HepG2 (cell line): ENCODE results near the gene PIGV. TPM values are rescaled to one million over a fixed set of nuclear protein-coding genes. Genes with fewer than 3 reads are reported as not detected.

Experiments
- AHR ChIP-seq: IDR thresholded peaks from 2 replicates; pipeline ENCODE4 v1.6.1; 2018; ENCODE audit warnings: missing genetic modification reagents, missing compliant biosample characterization
- ATAD3A ChIP-seq: sonication (generic); formaldehyde crosslinking; IDR thresholded peaks from 2 replicates; pipeline ENCODE4 v1.4.0; 2020; ENCODE audit warnings: missing genetic modification reagents
- MAFF ChIP-seq: IDR thresholded peaks from 2 replicates; pipeline ENCODE4 v1.6.1; 2011; ENCODE audit warnings: low read depth, low read length, improper control_type of control experiment
- MEIS1 ChIP-seq: sonication (generic); formaldehyde crosslinking; IDR thresholded peaks from 2 replicates; pipeline ENCODE4 v1.9.0; 2021; ENCODE audit warnings: mild to moderate bottlenecking, missing genetic modification reagents, moderate library complexity, borderline replicate concordance
- NONO ChIP-seq, 2 experiments: fragments of 450-650 bp in 1 of 2; sonication (generic) in 1 of 2; formaldehyde crosslinking in 1 of 2; IDR thresholded peaks in 1 of 2; conservative IDR thresholded peaks in 1 of 2; 2 replicates each; pipeline versions ENCODE4 v1.6.1 to v1.8.0; 2017 to 2022; ENCODE audit warnings: mild to moderate bottlenecking in 1 of 2, missing genetic modification reagents in 1 of 2, moderate library complexity in 1 of 2
- POLR2AphosphoS2 ChIP-seq: IDR thresholded peaks from 2 replicates; pipeline ENCODE4 v1.6.1; 2011; ENCODE audit warnings: low read depth, low read length, improper control_type of control experiment
- ZFP1 ChIP-seq: IDR thresholded peaks from 2 replicates; pipeline ENCODE4 v1.6.1; 2016
- ZNF383 ChIP-seq: sonication (generic); formaldehyde crosslinking; IDR thresholded peaks from 2 replicates; pipeline ENCODE4 v1.4.0; 2020; ENCODE audit warnings: missing genetic modification reagents, mild to moderate bottlenecking, borderline replicate concordance
- ZNF501 ChIP-seq: sonication (generic); formaldehyde crosslinking; IDR thresholded peaks from 2 replicates; pipeline ENCODE4 v1.5.1; 2020; ENCODE audit warnings: mild to moderate bottlenecking, moderate library complexity, missing genetic modification reagents
- ZNF563 ChIP-seq: sonication (generic); formaldehyde crosslinking; IDR thresholded peaks from 2 replicates; pipeline ENCODE4 v1.8.0; 2022; ENCODE audit warnings: mild to moderate bottlenecking, moderate library complexity, missing genetic modification reagents
- ZSCAN21 ChIP-seq: sonication (generic); formaldehyde crosslinking; IDR thresholded peaks from 2 replicates; pipeline ENCODE4 v1.8.0; 2022; ENCODE audit warnings: mild to moderate bottlenecking, missing genetic modification reagents, moderate library complexity, borderline replicate concordance
- polyA plus RNA-seq, 8 experiments: library from polyadenylated mRNA; depleted of rRNA in 3 of 8; stranded (reverse) in 7 of 8; unstranded in 1 of 8; fragments of >200 nt; fragmentation: Illumina TruSeq in 4 of 8; extraction: Trizol in 4 of 8; gene quantifications; 2 replicates each; pipeline versions ENCODE4 v1.2.1 to v1.2.3, GENCODE V29; 2011 to 2016; ENCODE audit warnings: low read depth in 4 of 8, missing spikeins in 1 of 8, mixed read lengths in 1 of 8; ENCODE audit not compliant: insufficient read depth in 1 of 8
- total RNA-seq, 5 experiments: library from RNA; depleted of rRNA; stranded (reverse); fragments of >200 nt; fragmentation: Illumina TruSeq; extraction: Trizol; gene quantifications; 2 replicates each; pipeline ENCODE4 v1.2.3, GENCODE V29; 2016; ENCODE audit warnings: low read depth in 1 of 5
- TF ChIP-seq, protein P1 (sequence below): sonication (generic); formaldehyde crosslinking; IDR thresholded peaks from 2 replicates; pipeline ENCODE4 v1.4.0; 2020; ENCODE audit warnings: missing genetic modification reagents
- TF ChIP-seq, protein P2 (sequence below): sonication (generic); formaldehyde crosslinking; IDR thresholded peaks from 2 replicates; pipeline ENCODE4 v1.5.0; 2020; ENCODE audit warnings: missing genetic modification reagents
- TF ChIP-seq, protein P3 (sequence below), 2 experiments: fragments of 450-650 bp in 1 of 2; sonication (generic) in 1 of 2; formaldehyde crosslinking; IDR thresholded peaks; 2 replicates each; pipeline versions ENCODE4 v1.5.0 to v1.8.0; 2020 to 2022; ENCODE audit warnings: mild to moderate bottlenecking in 1 of 2, missing genetic modification reagents in 1 of 2
- TF ChIP-seq, protein P4 (sequence below): sonication (generic); formaldehyde crosslinking; IDR thresholded peaks from 2 replicates; pipeline ENCODE4 v1.4.0; 2020; ENCODE audit warnings: missing genetic modification reagents
- TF ChIP-seq, protein P5 (sequence below), 2 experiments: sonication (generic) in 1 of 2; formaldehyde crosslinking in 1 of 2; IDR thresholded peaks; 2 replicates each; pipeline versions ENCODE4 v1.6.1 to v1.9.0; 2014 to 2022; ENCODE audit warnings: antibody characterized with exemption in 1 of 2, borderline replicate concordance in 1 of 2, inconsistent platforms in 1 of 2, low read depth in 1 of 2, missing genetic modification reagents in 1 of 2

The PIGV gene
- total and polyA plus RNA-seq, 2 of the 13 experiments (the other 11 are each of a cell fraction or from before 2014, with no cell fraction given): 13.5 to 22.7 TPM

DNA sequence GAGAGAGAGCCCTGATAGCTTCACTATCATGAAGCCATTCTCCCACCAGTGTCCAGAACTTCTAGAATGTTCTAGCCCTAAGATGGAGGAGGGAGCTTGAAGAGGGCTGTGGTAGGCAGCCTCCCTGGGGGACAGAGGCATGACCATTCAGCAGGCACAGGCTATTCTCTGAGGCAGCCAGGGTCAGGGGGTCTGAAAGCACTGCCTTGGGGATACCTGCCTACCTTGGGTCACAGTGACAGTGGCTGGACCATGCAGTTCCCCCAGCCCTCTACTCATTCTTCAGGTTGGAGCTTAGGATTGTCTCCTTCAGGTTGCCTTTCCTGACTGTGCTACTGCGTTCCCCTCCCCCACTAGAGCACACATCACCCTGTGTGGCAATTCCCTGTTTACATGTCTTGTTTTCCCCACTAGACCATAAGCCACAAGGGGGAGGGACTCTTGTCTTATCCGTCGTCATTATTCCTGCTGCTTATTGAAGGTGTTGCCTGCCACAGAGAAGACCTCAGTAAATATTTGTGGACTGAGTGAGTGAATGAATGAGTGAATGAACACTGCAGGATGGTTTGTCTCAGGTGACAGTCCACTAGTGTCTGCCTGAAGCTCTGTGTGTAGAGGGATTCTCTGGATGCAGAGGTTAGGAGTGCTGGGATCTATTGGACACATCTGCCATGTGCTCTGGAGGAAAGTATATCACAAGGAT lies 43.9 kb downstream of the PIGV start (continued):
- TF ChIP-seq ZNF383 (no peak), AHR (CRISPR knock-in tag) (0 out of 2 replicates have a peak, but pooled peaks have one; percentile 56), MAFF (0 out of 2 replicates have a peak, but pooled peaks have one; percentile 1), ZFP1 (CRISPR knock-in tag) (0 out of 2 replicates have a peak, but pooled peaks have one; percentile 78), ZSCAN21 (CRISPR knock-in tag) (no peak; the same call in 1 of the 2 replicates), POLR2AphosphoS2 (no peak), MEIS1 (CRISPR knock-in tag) (no peak), NONO (IDR thresholded peaks at IDR 0.05) (no peak), NONO (CRISPR knock-in tag; conservative IDR thresholded peaks at IDR 0.05) (peak; percentile 83), ATAD3A (CRISPR knock-in tag) (no peak), ZNF563 (CRISPR knock-in tag) (no peak), ZNF501 (CRISPR knock-in tag) (no peak)
- TF ChIP-seq, protein P1, sequence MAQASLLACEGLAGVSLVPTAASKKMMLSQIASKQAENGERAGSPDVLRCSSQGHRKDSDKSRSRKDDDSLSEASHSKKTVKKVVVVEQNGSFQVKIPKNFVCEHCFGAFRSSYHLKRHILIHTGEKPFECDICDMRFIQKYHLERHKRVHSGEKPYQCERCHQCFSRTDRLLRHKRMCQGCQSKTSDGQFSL (CRISPR knock-in tag): no peak
- TF ChIP-seq, protein P2, sequence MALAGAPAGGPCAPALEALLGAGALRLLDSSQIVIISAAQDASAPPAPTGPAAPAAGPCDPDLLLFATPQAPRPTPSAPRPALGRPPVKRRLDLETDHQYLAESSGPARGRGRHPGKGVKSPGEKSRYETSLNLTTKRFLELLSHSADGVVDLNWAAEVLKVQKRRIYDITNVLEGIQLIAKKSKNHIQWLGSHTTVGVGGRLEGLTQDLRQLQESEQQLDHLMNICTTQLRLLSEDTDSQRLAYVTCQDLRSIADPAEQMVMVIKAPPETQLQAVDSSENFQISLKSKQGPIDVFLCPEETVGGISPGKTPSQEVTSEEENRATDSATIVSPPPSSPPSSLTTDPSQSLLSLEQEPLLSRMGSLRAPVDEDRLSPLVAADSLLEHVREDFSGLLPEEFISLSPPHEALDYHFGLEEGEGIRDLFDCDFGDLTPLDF (CRISPR knock-in tag): no peak
- TF ChIP-seq, protein P3, sequence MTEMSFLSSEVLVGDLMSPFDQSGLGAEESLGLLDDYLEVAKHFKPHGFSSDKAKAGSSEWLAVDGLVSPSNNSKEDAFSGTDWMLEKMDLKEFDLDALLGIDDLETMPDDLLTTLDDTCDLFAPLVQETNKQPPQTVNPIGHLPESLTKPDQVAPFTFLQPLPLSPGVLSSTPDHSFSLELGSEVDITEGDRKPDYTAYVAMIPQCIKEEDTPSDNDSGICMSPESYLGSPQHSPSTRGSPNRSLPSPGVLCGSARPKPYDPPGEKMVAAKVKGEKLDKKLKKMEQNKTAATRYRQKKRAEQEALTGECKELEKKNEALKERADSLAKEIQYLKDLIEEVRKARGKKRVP (CRISPR knock-in tag; IDR thresholded peaks at IDR 0.05): peak in 1 of 2 experiments; percentile 70; a peak in 2 of 4 replicates
- TF ChIP-seq, protein P4, sequence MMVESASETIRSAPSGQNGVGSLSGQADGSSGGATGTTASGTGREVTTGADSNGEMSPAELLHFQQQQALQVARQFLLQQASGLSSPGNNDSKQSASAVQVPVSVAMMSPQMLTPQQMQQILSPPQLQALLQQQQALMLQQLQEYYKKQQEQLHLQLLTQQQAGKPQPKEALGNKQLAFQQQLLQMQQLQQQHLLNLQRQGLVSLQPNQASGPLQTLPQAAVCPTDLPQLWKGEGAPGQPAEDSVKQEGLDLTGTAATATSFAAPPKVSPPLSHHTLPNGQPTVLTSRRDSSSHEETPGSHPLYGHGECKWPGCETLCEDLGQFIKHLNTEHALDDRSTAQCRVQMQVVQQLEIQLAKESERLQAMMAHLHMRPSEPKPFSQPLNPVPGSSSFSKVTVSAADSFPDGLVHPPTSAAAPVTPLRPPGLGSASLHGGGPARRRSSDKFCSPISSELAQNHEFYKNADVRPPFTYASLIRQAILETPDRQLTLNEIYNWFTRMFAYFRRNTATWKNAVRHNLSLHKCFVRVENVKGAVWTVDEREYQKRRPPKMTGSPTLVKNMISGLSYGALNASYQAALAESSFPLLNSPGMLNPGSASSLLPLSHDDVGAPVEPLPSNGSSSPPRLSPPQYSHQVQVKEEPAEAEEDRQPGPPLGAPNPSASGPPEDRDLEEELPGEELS (CRISPR knock-in tag): peak; percentile 100
- TF ChIP-seq, protein P5, sequence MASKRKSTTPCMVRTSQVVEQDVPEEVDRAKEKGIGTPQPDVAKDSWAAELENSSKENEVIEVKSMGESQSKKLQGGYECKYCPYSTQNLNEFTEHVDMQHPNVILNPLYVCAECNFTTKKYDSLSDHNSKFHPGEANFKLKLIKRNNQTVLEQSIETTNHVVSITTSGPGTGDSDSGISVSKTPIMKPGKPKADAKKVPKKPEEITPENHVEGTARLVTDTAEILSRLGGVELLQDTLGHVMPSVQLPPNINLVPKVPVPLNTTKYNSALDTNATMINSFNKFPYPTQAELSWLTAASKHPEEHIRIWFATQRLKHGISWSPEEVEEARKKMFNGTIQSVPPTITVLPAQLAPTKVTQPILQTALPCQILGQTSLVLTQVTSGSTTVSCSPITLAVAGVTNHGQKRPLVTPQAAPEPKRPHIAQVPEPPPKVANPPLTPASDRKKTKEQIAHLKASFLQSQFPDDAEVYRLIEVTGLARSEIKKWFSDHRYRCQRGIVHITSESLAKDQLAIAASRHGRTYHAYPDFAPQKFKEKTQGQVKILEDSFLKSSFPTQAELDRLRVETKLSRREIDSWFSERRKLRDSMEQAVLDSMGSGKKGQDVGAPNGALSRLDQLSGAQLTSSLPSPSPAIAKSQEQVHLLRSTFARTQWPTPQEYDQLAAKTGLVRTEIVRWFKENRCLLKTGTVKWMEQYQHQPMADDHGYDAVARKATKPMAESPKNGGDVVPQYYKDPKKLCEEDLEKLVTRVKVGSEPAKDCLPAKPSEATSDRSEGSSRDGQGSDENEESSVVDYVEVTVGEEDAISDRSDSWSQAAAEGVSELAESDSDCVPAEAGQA (IDR thresholded peaks at IDR 0.05; ENCODE audit: low read depth): 0 out of 2 replicates have a peak, but pooled peaks have one; percentile 27
- TF ChIP-seq, protein P5 (CRISPR knock-in tag; IDR thresholded peaks at IDR 0.05; ENCODE audit: borderline replicate concordance): no peak
